ENCODE measurements around the gene GSN. TPM values are rescaled to one million over a fixed set of nuclear protein-coding genes. Genes with fewer than 3 reads are reported as not detected.

Gene GSN
- total and polyA plus RNA-seq, 9 of the 15 experiments (the other 6 are each of a cell fraction or from before 2014, with no cell fraction given), result 0.39 to 16.6 (median 8.2) TPM

DNA sequence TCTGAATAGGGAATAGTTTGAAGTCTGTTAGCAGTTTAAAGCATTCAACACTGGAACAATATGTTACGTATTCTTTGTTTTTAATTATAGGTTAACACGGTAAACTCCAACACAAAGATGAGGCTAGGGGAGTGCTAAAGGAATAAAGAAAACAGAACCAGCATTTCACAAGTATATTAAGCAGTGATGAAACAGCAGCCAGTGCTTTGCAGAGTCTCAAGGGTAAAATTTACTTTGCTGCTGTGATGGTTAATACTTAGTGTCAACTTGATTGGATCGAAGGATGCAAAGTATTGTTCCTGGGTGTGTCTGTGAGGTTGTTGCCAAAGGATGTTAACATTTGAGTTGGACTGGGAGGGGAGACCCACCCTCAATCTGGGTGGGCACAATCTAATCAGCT, 30.0 kb upstream of the GSN start (continued):
- TF ChIP-seq, protein P1, sequence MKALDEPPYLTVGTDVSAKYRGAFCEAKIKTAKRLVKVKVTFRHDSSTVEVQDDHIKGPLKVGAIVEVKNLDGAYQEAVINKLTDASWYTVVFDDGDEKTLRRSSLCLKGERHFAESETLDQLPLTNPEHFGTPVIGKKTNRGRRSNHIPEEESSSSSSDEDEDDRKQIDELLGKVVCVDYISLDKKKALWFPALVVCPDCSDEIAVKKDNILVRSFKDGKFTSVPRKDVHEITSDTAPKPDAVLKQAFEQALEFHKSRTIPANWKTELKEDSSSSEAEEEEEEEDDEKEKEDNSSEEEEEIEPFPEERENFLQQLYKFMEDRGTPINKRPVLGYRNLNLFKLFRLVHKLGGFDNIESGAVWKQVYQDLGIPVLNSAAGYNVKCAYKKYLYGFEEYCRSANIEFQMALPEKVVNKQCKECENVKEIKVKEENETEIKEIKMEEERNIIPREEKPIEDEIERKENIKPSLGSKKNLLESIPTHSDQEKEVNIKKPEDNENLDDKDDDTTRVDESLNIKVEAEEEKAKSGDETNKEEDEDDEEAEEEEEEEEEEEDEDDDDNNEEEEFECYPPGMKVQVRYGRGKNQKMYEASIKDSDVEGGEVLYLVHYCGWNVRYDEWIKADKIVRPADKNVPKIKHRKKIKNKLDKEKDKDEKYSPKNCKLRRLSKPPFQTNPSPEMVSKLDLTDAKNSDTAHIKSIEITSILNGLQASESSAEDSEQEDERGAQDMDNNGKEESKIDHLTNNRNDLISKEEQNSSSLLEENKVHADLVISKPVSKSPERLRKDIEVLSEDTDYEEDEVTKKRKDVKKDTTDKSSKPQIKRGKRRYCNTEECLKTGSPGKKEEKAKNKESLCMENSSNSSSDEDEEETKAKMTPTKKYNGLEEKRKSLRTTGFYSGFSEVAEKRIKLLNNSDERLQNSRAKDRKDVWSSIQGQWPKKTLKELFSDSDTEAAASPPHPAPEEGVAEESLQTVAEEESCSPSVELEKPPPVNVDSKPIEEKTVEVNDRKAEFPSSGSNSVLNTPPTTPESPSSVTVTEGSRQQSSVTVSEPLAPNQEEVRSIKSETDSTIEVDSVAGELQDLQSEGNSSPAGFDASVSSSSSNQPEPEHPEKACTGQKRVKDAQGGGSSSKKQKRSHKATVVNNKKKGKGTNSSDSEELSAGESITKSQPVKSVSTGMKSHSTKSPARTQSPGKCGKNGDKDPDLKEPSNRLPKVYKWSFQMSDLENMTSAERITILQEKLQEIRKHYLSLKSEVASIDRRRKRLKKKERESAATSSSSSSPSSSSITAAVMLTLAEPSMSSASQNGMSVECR (CRISPR knock-in tag; IDR thresholded peaks at IDR 0.05), result no peak
- TF ChIP-seq, protein P2, sequence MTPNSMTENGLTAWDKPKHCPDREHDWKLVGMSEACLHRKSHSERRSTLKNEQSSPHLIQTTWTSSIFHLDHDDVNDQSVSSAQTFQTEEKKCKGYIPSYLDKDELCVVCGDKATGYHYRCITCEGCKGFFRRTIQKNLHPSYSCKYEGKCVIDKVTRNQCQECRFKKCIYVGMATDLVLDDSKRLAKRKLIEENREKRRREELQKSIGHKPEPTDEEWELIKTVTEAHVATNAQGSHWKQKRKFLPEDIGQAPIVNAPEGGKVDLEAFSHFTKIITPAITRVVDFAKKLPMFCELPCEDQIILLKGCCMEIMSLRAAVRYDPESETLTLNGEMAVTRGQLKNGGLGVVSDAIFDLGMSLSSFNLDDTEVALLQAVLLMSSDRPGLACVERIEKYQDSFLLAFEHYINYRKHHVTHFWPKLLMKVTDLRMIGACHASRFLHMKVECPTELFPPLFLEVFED (CRISPR knock-in tag; conservative IDR thresholded peaks at IDR 0.05), result no peak
- no peak for TF ChIP-seq SRSF1 (IDR thresholded peaks at IDR 0.05; ENCODE audit: low read depth, low read length)
- TF ChIP-seq, protein P3, sequence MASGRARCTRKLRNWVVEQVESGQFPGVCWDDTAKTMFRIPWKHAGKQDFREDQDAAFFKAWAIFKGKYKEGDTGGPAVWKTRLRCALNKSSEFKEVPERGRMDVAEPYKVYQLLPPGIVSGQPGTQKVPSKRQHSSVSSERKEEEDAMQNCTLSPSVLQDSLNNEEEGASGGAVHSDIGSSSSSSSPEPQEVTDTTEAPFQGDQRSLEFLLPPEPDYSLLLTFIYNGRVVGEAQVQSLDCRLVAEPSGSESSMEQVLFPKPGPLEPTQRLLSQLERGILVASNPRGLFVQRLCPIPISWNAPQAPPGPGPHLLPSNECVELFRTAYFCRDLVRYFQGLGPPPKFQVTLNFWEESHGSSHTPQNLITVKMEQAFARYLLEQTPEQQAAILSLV (tag; IDR thresholded peaks at IDR 0.05), result no peak

All from K562 (cell line).